ENCODE data around the gene NID1.

GRCh38 chr1:236025836-236026235, 39.1 kb downstream of the NID1 start:
- TF ChIP-seq, protein P1, sequence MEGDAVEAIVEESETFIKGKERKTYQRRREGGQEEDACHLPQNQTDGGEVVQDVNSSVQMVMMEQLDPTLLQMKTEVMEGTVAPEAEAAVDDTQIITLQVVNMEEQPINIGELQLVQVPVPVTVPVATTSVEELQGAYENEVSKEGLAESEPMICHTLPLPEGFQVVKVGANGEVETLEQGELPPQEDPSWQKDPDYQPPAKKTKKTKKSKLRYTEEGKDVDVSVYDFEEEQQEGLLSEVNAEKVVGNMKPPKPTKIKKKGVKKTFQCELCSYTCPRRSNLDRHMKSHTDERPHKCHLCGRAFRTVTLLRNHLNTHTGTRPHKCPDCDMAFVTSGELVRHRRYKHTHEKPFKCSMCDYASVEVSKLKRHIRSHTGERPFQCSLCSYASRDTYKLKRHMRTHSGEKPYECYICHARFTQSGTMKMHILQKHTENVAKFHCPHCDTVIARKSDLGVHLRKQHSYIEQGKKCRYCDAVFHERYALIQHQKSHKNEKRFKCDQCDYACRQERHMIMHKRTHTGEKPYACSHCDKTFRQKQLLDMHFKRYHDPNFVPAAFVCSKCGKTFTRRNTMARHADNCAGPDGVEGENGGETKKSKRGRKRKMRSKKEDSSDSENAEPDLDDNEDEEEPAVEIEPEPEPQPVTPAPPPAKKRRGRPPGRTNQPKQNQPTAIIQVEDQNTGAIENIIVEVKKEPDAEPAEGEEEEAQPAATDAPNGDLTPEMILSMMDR (optimal IDR thresholded peaks at IDR 0.05 in 1 of 3, IDR thresholded peaks at IDR 0.05 in 1 of 3, conservative IDR thresholded peaks at IDR 0.05 in 1 of 3; ENCODE audit: extremely low read depth in 1 of 3, insufficient read depth in 2 of 3, low read length in 3 of 3) = no peak
- TF ChIP-seq EZH2 (IDR thresholded peaks at IDR 0.05; ENCODE audit: low read length) = no peak

All from keratinocyte (primary cell).